Caco-2 (cell line): ENCODE measurements around the gene DRC1. TPM values are rescaled to one million over a fixed set of nuclear protein-coding genes. Genes with fewer than 3 reads are reported as not detected.

Experiments
- BruUV-seq: library from RNA; stranded (reverse); fragments of 400-500 nt; replicated peaks from 2 replicates; lab custom pipeline; 2021; lab: Mats Ljungman, UMichigan
- CTCF ChIA-PET: fragments of 300-600 bp; sonication (Branson Sonifier 250); formaldehyde crosslinking; loops from one replicate; lab custom pipeline; 2022; ENCODE audit warnings: antibody characterized with exemption; lab: Charles Lee
- POLR2A ChIA-PET: fragments of 300-600 bp; sonication (Branson Sonifier 250); formaldehyde crosslinking; loops from one replicate; lab custom pipeline; 2022; ENCODE audit warnings: antibody characterized with exemption; lab: Charles Lee
- DNase-seq, 2 experiments: peaks; one replicate each; pipeline versions ENCODE4 v3.0.0 to v3.0.0-alpha.2; 2020 to 2022
- H3K27me3 ChIP-seq: replicated peaks from 2 replicates; pipeline ENCODE4 v1.6.0; 2011; ENCODE audit warnings: low read length; ENCODE audit not compliant: control insufficient read depth, insufficient read depth
- H3K36me3 ChIP-seq: 2 replicates; pipeline ENCODE4 v1.5.1; 2011; ENCODE audit warnings: low read length; ENCODE audit not compliant: control insufficient read depth, insufficient read depth
- H3K4me1 ChIP-seq: fragments of 250-450 bp; sonication (Bioruptor Pico); 2 replicates; pipeline ENCODE4 v1.5.1; 2020; ENCODE audit warnings: mild to moderate bottlenecking
- H3K4me3 ChIP-seq: 2 replicates; pipeline ENCODE4 v1.5.1; 2011; ENCODE audit warnings: low read depth, mild to moderate bottlenecking, control low read depth, low read length
- H3K9me3 ChIP-seq: fragments of 250-450 bp; sonication (Bioruptor Pico); 2 replicates; pipeline ENCODE4 v1.5.1; 2020; ENCODE audit warnings: mild to moderate bottlenecking, moderate library complexity
- H3K27ac Mint-ChIP-seq: one replicate; pipeline ENCODE4 v1.8.0; 2022; ENCODE audit warnings: mixed read lengths; ENCODE audit not compliant: unreplicated experiment
- H3K27me3 Mint-ChIP-seq: one replicate; pipeline ENCODE4 v1.8.0; 2022; ENCODE audit warnings: mixed read lengths; ENCODE audit not compliant: insufficient read depth, unreplicated experiment
- H3K36me3 Mint-ChIP-seq: one replicate; pipeline ENCODE4 v1.8.0; 2022; ENCODE audit warnings: mild to moderate bottlenecking, mixed read lengths; ENCODE audit not compliant: insufficient read depth, unreplicated experiment
- H3K4me1 Mint-ChIP-seq: one replicate; pipeline ENCODE4 v1.8.0; 2022; ENCODE audit warnings: low read depth, mixed read lengths; ENCODE audit not compliant: unreplicated experiment
- H3K4me3 Mint-ChIP-seq: one replicate; pipeline ENCODE4 v1.8.0; 2022; ENCODE audit warnings: mild to moderate bottlenecking, moderate library complexity, mixed read lengths; ENCODE audit not compliant: unreplicated experiment
- H3K9me3 Mint-ChIP-seq: one replicate; pipeline ENCODE4 v1.8.0; 2022; ENCODE audit warnings: mixed read lengths; ENCODE audit not compliant: unreplicated experiment
- CTCF ChIP-seq, 2 experiments: fragments of 200-600 bp in 1 of 2; IDR thresholded peaks; 1 replicate in 1 of 2; 2 replicates in 1 of 2; pipeline versions ENCODE4 v1.5.1 to v1.8.0; 2011 to 2022; ENCODE audit warnings: antibody characterized with exemption in 1 of 2, control low read depth in 1 of 2, inconsistent platforms in 1 of 2, low read depth in 1 of 2, low read length in 1 of 2, mild to moderate bottlenecking in 1 of 2, moderate library complexity in 1 of 2; ENCODE audit not compliant: insufficient read depth in 1 of 2, severe bottlenecking in 1 of 2, unreplicated experiment in 1 of 2
- intact Hi-C: fragments of 100-400 bp; cut with micrococcal nuclease; formaldehyde crosslinking; loops from one replicate; pipeline ENCODE4 v1.10.0; 2022; ENCODE audit not compliant: unreplicated experiment
- total RNA-seq: library from RNA; stranded (reverse); gene quantifications from 2 replicates; pipeline ENCODE4 v1.2.3, GENCODE V29; 2022

Gene DRC1
- total RNA-seq, 1 experiment from 2014 or later: 1.1 TPM

GRCh38 chr2:26359886-26360473 lies 41.7 kb upstream of the DRC1 start:
- Mint-ChIP-seq H3K27ac (no peak overlapping the region), H3K4me1 (peaks cover 42% of the 10 kb centered on the region), H3K9me3 (no peaks in the 10 kb centered on the region), H3K4me3 (no peak overlapping the region), H3K36me3 (peaks cover 15% of the 10 kb centered on the region), H3K27me3 (no peaks in the 10 kb centered on the region)
- no peak overlapping the region for H3K4me3 ChIP-seq
- no peak for TF ChIP-seq CTCF (IDR thresholded peaks at IDR 0.05; ENCODE audit: insufficient read depth in 1 of 2, low read depth in 1 of 2, low read length in 1 of 2, severe bottlenecking in 1 of 2, unreplicated experiment in 1 of 2)
- no TSS peak for BruUV-seq
- H3K4me1 ChIP-seq: peaks cover 12% of the 10 kb centered on the region
- H3K36me3 ChIP-seq: no peaks in the 10 kb centered on the region
- ChIA-PET POLR2A (no interaction called here), CTCF (interaction anchor here (0.7 kb wide), 1 partner anchor 218 kb away, joined by 3 read pairs; no protein-coding TSS in a partner anchor)
- no peaks in the 10 kb centered on the region for H3K9me3 ChIP-seq
- H3K27me3 ChIP-seq: no peaks in the 10 kb centered on the region
- intact Hi-C loops: no loop called here
- DNase-seq: no peak

GRCh38 chr2:26363323-26363722 lies 38.4 kb upstream of the DRC1 start:
- H3K27ac Mint-ChIP-seq: no peak overlapping the region
- H3K4me3 Mint-ChIP-seq: no peak overlapping the region

GRCh38 chr2:26363958-26364357 lies 37.8 kb upstream of the DRC1 start:
- no peak for TF ChIP-seq CTCF (IDR thresholded peaks at IDR 0.05; ENCODE audit: insufficient read depth in 1 of 2, low read depth in 1 of 2, low read length in 1 of 2, severe bottlenecking in 1 of 2, unreplicated experiment in 1 of 2)
- no peaks in the 10 kb centered on the region for H3K9me3 ChIP-seq
- no peak overlapping the region for H3K4me3 ChIP-seq
- H3K27ac Mint-ChIP-seq: no peak overlapping the region
- H3K4me1 ChIP-seq: peaks cover 12% of the 10 kb centered on the region
- ChIA-PET POLR2A (no interaction called here), CTCF (no interaction called here)
- H3K36me3 Mint-ChIP-seq: peaks cover 35% of the 10 kb centered on the region
- H3K4me3 Mint-ChIP-seq: no peak overlapping the region
- DNase-seq: no peak
- H3K9me3 Mint-ChIP-seq: peaks cover under 1% of the 10 kb centered on the region
- H3K27me3 ChIP-seq: no peaks in the 10 kb centered on the region
- H3K4me1 Mint-ChIP-seq: peaks cover 20% of the 10 kb centered on the region
- H3K27me3 Mint-ChIP-seq: no peaks in the 10 kb centered on the region
- H3K36me3 ChIP-seq: peaks cover 2% of the 10 kb centered on the region; the same call in 1 of the 2 replicates
- no TSS peak for BruUV-seq
- intact Hi-C loops: no loop called here

More at GRCh38 chr2:26363323-26363722, 38.4 kb upstream of the DRC1 start:
- H3K4me3 ChIP-seq: no peak overlapping the region
- DNase-seq: no peak
- H3K4me1 Mint-ChIP-seq: peaks cover 20% of the 10 kb centered on the region
- ChIA-PET POLR2A (interaction anchor here (0.6 to 1.0 kb wide), 2 partner anchors 17 to 1111 kb away, joined by 3 to 4 read pairs; partner anchors contain the start of gene SELENOI), CTCF (no interaction called here)
- TF ChIP-seq CTCF (IDR thresholded peaks at IDR 0.05; ENCODE audit: insufficient read depth in 1 of 2, low read depth in 1 of 2, low read length in 1 of 2, severe bottlenecking in 1 of 2, unreplicated experiment in 1 of 2): no peak
- no peaks in the 10 kb centered on the region for H3K27me3 Mint-ChIP-seq
- peaks cover 29% of the 10 kb centered on the region for H3K36me3 Mint-ChIP-seq
- intact Hi-C loops: no loop called here
- peaks cover 12% of the 10 kb centered on the region for H3K4me1 ChIP-seq
- no peaks in the 10 kb centered on the region for H3K9me3 Mint-ChIP-seq
- H3K36me3 ChIP-seq: peaks cover 2% of the 10 kb centered on the region; the same call in 1 of the 2 replicates
- H3K9me3 ChIP-seq: no peaks in the 10 kb centered on the region
- no peaks in the 10 kb centered on the region for H3K27me3 ChIP-seq
- no TSS peak for BruUV-seq
